Dedifferentiated amniotic fluid mesenchymal stem cell (primary cell): ENCODE data around the gene HELZ.
"Not testable (repeated sequence)": the region's sequence is repeated elsewhere in the genome, so short reads cannot be mapped to it uniquely, and the experiment has no call there.

ENCODE experiments used
- DNase-seq: peaks from one replicate; pipeline ENCODE4 v3.0.0-alpha.2; 2016; ENCODE audit errors: extremely low spot score

Gene HELZ

DNA sequence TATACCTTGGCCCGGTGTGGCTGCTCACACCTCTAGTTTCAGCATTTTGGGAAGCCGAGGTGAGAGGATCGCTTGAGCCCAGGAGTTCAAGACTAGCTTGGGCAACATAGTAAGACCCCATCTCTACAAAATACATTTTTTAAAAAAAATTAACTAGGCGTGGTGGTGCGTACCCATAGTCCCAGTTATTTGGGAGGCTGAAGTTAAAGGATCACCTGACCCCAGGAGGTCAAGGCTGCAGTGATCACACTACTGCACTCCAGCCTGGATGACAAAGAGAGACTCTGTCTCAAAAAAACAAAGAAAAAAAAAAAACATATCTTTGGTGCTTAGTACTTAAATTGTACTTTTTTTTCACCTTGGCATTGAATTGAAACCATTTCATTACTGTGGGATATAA lies 101.7 kb downstream of the HELZ start:
- DNase-seq = no peak

DNA sequence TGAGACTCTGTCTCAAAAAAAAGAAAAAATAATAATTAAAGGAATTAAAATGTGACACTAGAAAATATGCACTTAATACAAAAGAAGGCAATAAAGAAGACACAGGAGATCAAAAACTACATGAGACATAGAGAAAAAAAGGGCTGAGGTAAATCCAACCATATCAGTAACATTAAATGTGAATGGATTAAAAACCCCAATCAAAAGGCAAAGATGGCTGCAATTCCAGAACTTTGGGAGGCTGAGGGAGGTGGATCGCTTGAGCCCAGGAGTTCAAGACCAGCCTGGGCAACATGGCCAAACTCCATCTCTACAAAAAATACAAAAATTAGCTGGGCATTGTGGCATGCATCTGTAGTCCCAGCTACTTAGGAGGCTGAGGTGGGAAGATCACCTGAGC lies 103.0 kb downstream of the HELZ start:
- DNase-seq = not testable (repeated sequence)

DNA sequence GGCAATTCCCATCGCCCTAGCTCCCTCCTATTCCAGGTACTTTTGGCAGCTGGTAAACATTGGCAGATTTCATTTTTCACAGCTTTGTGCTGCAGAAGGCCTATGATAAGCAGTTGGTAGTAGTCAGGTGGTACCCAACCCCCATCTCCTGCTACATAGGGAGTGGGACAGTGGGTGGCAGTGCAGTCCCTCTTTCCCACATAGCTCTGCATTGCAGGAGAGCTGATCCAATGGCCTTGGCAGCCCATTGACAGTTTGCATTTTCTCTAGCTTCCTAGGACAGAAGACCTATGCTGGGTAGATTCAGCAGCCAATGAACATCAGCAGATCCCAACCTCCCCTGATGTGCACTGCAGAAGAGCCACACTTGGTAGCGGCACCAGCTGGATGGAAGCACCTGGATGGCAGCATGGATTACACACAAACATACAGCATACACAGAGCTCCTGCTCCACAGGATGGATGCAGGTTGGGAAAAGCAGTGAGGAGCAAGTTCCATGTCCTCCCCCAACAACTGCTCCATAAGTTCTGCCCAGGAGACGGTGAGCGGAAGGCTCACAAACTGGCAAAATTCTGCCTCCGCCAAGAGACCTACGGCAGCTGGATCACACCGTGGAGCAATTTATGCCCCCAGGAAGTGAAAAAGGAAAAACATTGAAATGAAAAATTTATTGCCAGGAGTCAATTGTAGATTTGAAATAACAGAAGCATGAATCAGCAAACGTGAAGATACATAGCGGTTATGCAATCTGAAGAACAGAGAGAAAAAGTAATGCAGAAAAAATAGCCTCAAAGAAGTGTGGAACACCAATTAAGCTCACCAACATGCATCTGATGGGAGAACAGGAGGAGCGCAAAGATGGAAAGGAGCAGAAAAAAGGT lies 105.0 kb downstream of the HELZ start:
- DNase-seq = no peak

DNA sequence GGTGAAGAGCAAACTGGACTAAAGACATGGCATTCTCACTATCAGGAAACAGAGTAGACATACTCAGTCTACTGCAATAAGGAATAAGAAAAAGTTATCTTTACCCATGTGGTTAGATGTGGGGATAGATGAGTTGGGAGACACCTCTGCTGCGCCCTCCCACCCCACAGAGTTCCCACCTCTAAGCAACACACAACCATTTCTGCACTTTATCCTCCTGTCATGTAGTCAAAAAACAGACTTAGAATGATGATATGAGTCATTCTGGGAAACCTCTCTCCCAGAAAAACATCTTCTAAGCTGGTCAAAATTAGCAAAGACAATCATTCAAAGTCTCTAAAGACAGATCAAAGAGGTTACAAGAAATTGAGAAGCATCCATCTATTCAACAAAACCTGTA lies 105.7 kb downstream of the HELZ start:
- no peak for DNase-seq

DNA sequence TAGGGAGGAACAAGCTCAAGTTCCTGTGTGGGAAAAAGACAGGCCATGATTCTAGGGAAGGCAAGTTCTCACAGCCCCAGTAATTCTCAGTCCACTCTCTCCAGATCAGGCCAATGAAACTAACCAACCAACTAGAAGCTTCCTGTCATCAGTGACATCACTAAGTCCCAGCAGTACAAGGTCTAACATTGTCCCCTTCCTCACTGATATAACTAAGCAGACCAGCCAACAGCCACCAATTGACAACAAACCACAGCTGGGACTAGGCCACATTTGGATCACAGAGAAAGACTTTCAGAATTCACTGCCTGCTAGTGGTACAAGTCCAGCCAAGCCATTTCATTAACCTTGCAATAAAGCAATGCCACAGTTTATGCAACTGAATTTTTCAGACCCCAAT lies 106.6 kb downstream of the HELZ start:
- no peak for DNase-seq

DNA sequence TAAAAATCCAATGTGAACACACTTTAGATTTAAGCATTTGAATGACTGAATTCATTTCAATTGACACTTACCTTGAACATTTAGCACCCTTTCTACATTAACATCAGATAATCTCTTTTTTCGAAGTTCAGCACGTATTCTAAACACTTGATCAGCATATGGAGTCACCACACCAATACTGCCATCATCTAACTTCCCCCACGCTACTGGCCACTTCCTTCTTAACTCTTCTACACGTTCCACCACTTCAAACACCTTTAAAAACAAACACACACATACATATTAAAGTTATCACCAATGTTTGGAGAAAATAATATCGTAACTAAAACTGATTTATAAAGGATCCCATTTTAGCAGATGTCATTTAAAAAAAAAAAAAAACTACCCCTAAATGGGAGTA lies 107.1 kb downstream of the HELZ start:
- no peak for DNase-seq

DNA sequence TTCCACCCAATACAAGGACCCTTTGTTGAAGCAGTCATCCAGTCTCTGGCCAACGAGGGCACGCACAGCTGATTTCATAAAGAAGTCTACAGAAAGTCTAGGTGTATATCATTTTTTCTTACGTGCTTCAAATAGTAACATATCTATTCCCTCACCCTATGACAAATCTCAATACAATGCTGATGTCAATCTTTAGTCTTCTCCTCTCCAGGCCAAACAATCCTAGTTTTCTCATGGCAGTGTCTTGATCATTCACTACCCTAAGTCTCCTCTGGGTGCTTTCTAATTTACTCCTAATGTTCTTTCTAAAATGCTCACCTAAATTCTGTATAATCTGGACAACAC lies 108.0 kb downstream of the HELZ start:
- DNase-seq = no peak

DNA sequence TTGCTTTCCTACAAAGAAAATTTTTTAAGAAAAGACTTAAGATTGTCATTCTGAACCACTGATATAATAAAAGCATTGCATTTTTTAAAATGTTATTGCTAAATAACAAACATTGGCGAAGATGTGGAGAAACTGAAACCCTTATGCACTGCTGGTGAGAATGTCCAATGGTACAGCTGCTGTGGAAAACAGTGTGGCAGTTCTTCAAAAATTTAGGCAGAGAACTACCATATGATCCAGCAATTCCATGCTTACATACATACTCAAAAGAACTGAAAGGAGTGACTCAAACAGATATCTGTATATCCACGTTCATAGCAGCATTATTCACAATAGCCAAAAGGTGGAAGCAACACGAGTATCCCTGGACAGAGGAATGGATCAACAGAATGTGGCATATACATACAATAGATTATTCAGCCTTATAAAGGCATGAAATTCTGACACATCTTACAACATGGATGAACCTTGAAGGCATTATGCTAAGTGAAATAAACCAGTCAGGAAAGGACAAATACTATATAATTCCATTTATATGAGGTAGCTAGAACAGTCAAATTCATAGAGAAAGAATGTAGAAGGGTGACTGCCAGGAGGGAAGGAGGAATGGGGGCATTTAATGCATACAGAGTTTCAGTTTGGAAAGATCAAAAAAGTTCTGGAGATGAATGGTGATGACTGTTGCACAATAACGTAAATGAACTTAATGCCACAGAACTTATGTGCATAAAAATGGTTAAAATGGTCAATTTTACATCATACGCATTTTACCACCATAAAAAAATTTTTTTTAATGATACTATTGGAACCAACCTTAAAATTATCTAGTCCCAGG lies 108.6 kb downstream of the HELZ start:
- DNase-seq = peak; percentile 36

DNA sequence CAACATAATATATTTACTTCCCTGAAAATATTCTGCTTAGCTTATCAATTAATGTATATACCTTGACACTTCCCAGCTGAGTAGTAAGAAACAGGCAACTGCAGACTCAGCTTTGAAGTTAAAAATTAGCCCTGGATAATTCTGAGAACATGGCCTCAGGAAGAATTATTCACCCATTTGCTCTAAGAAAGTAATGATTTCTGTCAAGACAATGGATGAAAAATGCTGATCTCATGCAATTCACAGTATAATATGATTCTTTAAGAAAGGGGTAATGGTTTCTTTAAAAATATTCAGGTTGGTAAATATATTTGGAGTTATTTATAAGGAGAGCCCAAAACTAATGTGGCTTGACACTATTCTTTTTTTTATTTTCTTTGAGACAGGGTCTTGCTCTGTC lies 111.8 kb downstream of the HELZ start:
- DNase-seq = no peak

DNA sequence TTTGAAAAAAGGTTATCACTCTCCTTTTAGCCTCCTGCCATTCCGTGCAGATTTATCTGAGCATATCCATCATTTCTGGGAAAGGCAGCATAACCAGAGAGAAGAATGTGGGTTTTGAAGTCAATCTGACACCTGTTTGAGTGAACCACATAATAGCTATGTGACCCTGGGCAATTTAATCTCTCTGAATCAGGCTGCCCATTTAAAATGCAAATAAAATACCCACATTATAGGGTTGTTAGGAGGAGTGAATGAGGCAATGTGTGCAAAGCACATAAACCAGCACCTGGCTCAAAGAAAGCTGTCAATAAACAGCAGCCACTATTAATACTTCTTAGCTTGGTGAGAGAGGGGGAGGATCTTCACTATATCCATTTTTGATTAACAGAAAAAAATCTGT lies 112.6 kb downstream of the HELZ start:
- no peak for DNase-seq

DNA sequence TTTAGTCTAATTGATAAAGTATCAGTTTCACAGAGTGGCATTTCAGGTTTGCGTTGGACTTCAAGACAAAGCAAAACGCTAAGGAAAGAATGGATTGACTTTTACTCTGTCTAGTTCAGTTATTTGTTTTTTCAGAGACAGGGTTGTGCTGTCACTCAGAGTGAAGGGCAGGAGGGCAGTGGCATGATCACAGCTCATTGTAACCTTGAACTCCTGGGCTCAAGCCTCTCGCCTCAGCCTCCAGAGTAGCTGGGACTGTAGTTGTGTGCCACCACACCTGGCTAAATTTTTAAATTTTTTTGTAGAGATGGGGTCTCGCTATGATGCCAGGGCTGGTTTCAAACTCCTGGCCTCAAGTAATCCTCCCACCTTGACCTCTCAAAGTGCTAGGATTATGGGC lies 114.2 kb downstream of the HELZ start:
- DNase-seq = no peak

DNA sequence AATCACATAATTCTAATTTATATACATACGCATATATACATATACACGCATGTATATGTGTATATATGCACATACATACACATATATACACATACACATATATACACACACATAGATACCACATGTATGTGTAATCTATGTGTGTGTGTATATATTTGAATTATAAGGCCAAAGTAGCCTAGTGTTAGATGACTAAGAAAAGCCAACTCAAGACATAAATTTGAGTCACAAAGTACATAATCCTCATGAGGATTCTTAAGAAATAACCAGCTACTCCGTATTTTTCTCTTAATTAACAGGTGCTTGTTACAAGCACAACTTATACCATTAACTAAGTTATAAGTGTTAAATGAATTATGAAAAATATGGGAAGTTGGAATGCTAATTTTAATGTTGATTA lies 115.7 kb downstream of the HELZ start:
- DNase-seq = no peak

DNA sequence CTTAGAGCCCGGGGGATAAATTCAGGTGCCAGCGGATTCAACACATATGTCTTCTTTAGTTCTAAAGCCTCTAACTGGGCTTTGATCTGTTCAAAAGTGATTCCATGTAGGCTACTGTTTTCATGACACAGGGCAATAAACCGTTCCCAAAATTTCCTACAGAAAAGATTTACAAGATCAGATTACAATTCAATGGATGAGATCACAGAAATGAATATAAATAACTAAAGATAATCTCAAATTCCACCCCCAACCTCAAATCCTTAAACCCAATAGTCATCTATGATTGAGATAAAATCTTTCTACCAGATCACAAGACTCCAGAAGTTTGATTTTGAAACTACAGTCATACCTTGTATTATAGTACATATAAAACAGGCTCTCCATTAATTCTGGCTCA lies 116.3 kb downstream of the HELZ start:
- no peak for DNase-seq

DNA sequence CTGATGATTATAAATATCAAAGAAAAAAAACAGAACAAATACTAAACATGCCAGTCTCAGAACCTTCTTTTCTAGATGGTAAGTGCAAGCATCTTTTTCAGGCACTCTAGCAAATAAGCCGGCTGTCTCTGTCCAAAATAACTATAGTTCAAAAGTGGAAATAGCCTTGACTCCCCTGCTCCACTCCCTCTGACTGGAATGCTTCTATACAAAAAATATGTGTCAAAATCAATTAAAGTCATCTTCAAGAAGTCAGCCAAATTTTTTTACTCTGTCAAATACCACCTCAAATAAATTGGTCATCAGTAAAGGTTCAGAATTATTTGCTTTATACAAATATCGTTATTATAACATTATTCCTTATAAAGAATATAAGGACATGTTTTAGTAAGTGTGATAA lies 117.1 kb downstream of the HELZ start:
- DNase-seq = no peak

DNA sequence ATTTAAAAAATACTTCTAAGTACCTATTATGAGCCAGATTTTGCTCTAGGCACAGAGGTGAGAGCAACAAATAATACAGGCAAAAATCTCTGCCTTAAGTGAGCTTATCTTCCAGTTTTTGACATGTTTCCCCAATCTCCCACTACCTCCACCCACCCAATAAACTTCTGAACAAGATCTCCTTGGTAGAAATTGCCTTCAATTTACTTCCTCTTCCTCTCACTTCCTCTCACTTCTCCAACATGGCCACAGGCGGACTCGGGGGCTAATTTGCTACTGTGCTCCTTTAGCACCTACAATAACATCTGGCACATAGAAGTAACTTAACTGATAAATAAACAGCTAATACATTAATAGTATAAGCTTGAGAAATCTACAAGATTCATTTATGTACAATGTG lies 118.0 kb downstream of the HELZ start:
- DNase-seq = no peak

DNA sequence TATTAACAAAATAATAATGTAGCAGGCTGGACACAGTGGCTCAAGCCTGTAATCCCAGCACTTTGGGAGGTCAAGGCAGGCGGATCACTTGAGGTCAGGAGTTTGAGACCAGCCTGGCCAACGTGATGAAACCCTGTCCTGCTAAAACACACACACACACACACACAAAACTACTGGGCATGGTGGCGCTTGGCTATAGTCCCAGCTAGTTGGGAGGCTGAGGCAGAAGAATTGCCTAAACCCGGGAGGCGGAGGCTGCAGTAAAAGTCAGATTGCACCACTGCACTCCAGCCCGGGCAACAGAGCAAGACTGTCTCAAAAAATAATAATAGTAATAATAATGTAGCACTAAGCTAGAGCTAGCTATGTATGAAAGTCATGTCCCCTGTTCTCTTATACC lies 118.5 kb downstream of the HELZ start:
- not testable (repeated sequence) for DNase-seq

DNA sequence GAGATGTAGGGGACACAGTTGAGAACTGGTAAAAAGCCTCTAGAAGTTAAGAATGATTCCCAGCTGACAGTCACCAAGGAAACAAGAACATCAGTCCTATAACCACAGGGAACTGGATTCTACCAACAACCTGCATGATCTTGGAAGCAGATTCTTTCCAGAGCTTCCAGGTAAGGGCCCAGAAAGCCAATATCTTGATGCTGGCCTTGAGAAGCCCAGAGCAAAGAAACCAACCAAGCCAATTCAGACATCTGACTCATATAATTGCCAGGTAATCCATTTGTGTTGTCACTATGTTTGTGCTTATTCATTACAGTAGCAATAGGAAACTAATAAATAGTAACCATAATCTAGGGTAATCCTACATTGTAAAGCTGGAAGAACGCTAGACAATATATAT lies 119.1 kb downstream of the HELZ start:
- DNase-seq = no peak

DNA sequence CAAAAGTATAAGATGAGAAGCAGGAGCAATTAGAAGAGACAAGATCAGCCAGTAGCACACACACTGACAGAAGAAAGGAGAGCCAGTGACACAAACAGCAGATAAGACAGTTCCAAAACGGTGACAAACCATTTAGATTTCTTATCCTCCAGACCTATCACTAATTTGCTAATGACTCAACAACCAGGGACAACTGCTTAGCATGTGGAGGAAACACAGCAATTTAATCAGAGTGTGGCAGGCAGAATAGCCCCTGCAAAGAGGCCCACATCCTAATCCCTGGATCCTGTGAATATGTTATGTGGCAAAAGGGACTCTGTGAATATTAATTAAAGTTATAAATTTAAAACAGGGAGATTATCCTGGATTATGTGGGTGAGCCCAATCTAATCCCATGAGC lies 119.6 kb downstream of the HELZ start:
- DNase-seq = no peak

DNA sequence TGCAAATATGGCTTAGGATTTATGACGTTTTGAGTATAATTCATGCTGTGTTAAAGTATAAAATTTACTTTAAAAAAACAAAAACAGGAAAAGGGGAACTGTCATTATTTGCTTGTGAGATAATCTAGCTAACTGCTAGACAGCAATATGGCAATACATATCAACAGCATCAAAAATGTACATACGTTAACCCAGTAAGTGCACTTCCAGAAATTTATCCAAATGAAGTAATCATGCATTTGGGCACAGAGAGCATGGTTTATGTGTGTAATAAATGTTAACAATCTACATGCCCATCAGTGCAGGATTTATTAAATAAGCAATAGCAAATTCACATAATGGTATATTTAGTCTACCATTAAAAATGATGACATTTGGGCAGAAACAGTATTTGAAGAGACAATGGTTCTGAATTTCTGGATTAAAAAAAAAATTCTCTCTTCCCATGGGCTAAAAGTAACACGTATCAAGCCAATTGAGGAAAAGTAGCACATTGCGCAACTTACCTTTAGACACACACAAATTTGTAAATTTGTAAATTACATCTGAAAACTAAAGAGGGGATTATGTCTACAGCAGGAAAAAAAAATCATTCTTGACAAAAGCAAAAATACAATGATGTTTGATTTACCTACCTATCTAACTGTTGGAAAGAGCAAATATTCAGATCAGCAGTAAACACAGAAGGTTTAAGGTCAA lies 120.4 kb downstream of the HELZ start:
- no peak for DNase-seq

DNA sequence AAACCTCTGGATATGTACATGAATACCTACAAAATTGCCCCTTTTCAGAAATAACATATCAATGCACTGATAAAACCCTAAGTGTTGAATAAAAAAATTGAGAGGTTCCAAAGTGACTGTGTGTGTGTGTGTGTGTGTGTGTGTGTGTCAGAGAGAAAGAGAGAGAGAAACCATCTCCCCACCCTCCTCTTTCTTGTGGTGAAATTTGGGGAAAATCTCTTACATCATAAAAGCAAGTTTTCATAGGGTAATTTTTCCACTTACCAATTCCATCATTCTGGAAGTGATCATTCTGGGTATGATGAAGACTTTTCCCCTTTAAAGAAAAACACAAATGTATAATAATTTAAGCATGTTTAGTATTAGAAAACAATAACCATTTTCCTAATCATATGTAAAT lies 121.3 kb downstream of the HELZ start:
- DNase-seq = no peak

DNA sequence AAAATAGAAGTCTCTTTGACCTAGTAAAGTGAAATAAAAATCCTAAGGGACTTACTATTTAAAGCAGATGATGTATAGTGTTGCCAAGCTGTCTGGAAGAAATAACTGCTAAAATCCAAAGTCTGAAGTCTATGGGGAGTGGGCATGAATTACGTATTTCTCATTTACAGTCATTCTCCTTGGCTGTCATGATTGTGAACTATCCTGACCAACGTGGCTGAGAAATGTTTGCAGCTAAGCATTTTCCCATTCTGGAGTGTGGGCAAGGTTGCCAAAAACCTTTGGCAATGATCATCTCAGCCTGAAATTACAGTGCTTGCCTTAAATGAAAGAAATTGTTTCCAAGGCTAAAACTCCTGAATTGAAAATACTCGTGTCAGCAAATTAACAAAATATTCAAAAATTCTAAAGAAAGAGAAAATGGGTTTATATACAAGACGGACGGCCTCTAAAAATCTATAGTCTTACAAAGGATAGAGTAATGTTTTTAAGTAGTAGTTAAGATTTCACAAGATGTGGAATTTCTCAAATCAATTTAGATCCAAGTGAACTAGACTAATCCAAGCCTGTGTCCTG lies 123.6 kb downstream of the HELZ start:
- DNase-seq = no peak

DNA sequence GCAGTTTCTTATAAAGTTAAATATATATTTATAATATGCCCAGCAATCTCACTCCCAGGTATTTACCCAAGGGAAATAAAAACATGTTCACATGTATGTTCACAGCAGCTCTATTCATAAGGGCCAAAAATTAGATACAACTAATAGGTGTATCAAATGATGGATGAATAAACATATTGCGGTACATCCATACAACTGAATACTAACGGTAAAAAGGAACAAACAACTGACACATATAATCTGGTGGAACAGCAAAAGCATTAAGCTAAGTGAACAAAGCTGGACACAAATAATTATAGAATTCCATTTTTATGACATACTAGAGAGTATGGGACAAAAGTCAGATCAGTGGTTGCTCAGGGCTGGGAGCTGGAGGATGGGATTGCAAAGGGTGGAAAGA lies 125.9 kb downstream of the HELZ start:
- no peak for DNase-seq
